Measurements from ENCODE around the gene MBTD1.

Gene MBTD1

GRCh38 chr17:51261024-51261963 is 1.4 kb upstream of the MBTD1 start:
- Mint-ChIP-seq H3K36me3 (ENCODE audit: low read depth) (peaks cover 52% of the 10 kb centered on the region), H3K27ac (peak overlapping the region; percentile 72), H3K9me3 (no peaks in the 10 kb centered on the region), H3K4me1 (peaks cover 67% of the 10 kb centered on the region), H3K27me3 (no peaks in the 10 kb centered on the region), H3K4me3 (peak overlapping the region; percentile 93)
- no peak for ATAC-seq
- no peak for DNase-seq

GRCh38 chr17:51260237-51261023 is 581 bp upstream of the MBTD1 start, which contains the start of gene UTP18:
Gene UTP18, plus strand, starts transcription at chr17:51260546. Its CDS starts 39 bp downstream, at chr17:51260585.
- H3K36me3 Mint-ChIP-seq (ENCODE audit: low read depth): peaks cover 52% of the 10 kb centered on the region
- ATAC-seq (peak; percentile 81), DNase-seq (peak; percentile 97)
- peak within 1 kb of the TSS; percentile 98 for H3K27ac Mint-ChIP-seq
- no peaks in the 10 kb centered on the region for H3K27me3 Mint-ChIP-seq
- no peaks in the 10 kb centered on the region for H3K9me3 Mint-ChIP-seq
- H3K4me3 Mint-ChIP-seq: peak within 1 kb of the TSS; percentile 93
- peaks cover 71% of the 10 kb centered on the region for H3K4me1 Mint-ChIP-seq

- ATAC-seq (no peak), DNase-seq (peak; percentile 30)
- H3K36me3 Mint-ChIP-seq (ENCODE audit: low read depth): peaks cover 54% of the 10 kb centered on the region
- peak overlapping the region; percentile 82 for H3K27ac Mint-ChIP-seq
- H3K4me3 Mint-ChIP-seq: peak overlapping the region; percentile 93
- H3K4me1 Mint-ChIP-seq: peaks cover 73% of the 10 kb centered on the region
- no peaks in the 10 kb centered on the region for H3K27me3 Mint-ChIP-seq
- no peaks in the 10 kb centered on the region for H3K9me3 Mint-ChIP-seq
Observed at GRCh38 chr17:51258756-51259563, 889 bp downstream of the MBTD1 start.

GRCh38 chr17:51257150-51258081 is 2.4 kb downstream of the MBTD1 start:
- DNase-seq: no peak
- Mint-ChIP-seq H3K36me3 (ENCODE audit: low read depth) (peaks cover 50% of the 10 kb centered on the region), H3K27me3 (no peaks in the 10 kb centered on the region), H3K4me1 (peaks cover 66% of the 10 kb centered on the region), H3K4me3 (peak overlapping the region; percentile 93), H3K27ac (no peak overlapping the region), H3K9me3 (no peaks in the 10 kb centered on the region)
- no peak for ATAC-seq

- DNase-seq (no peak), ATAC-seq (no peak)
- Mint-ChIP-seq H3K36me3 (ENCODE audit: low read depth) (peaks cover 50% of the 10 kb centered on the region), H3K27me3 (no peaks in the 10 kb centered on the region), H3K27ac (no peak overlapping the region), H3K9me3 (no peaks in the 10 kb centered on the region), H3K4me3 (no peak overlapping the region), H3K4me1 (peaks cover 59% of the 10 kb centered on the region)
Observed at GRCh38 chr17:51256101-51256500, 3.7 kb downstream of the MBTD1 start.

GRCh38 chr17:51255673-51256072 is 4.2 kb downstream of the MBTD1 start:
- no peaks in the 10 kb centered on the region for H3K27me3 Mint-ChIP-seq
- no peak for ATAC-seq

GRCh38 chr17:51251010-51251409 is 8.8 kb downstream of the MBTD1 start:
- H3K4me3 Mint-ChIP-seq: no peak overlapping the region
- no peaks in the 10 kb centered on the region for H3K9me3 Mint-ChIP-seq
- H3K27ac Mint-ChIP-seq: no peak overlapping the region
- peaks cover 28% of the 10 kb centered on the region for H3K4me1 Mint-ChIP-seq
- H3K36me3 Mint-ChIP-seq (ENCODE audit: low read depth): peaks cover 48% of the 10 kb centered on the region
- H3K27me3 Mint-ChIP-seq: no peaks in the 10 kb centered on the region
- no peak for ATAC-seq
- no peak for DNase-seq

More at GRCh38 chr17:51255673-51256072, 4.2 kb downstream of the MBTD1 start:
- Mint-ChIP-seq H3K27ac (no peak overlapping the region), H3K9me3 (no peaks in the 10 kb centered on the region), H3K4me1 (peaks cover 60% of the 10 kb centered on the region), H3K36me3 (ENCODE audit: low read depth) (peaks cover 53% of the 10 kb centered on the region), H3K4me3 (no peak overlapping the region)
- no peak for DNase-seq

- Mint-ChIP-seq H3K9me3 (no peaks in the 10 kb centered on the region), H3K4me1 (peaks cover 23% of the 10 kb centered on the region), H3K27me3 (no peaks in the 10 kb centered on the region), H3K27ac (no peak overlapping the region), H3K4me3 (no peak overlapping the region), H3K36me3 (ENCODE audit: low read depth) (peaks cover 43% of the 10 kb centered on the region)
- ATAC-seq: no peak
- DNase-seq: no peak
Observed at GRCh38 chr17:51250314-51250840, 9.5 kb downstream of the MBTD1 start.

GRCh38 chr17:51245535-51245934 is 14.3 kb downstream of the MBTD1 start:
- Mint-ChIP-seq H3K4me1 (peaks cover 6% of the 10 kb centered on the region), H3K27ac (no peak overlapping the region), H3K27me3 (no peaks in the 10 kb centered on the region), H3K9me3 (no peaks in the 10 kb centered on the region), H3K4me3 (no peak overlapping the region), H3K36me3 (ENCODE audit: low read depth) (peaks cover 12% of the 10 kb centered on the region)
- ATAC-seq (no peak), DNase-seq (no peak)

GRCh38 chr17:51244041-51244440 is 15.8 kb downstream of the MBTD1 start:
- Mint-ChIP-seq H3K4me1 (peaks cover 11% of the 10 kb centered on the region), H3K36me3 (ENCODE audit: low read depth) (peaks cover 6% of the 10 kb centered on the region), H3K4me3 (no peak overlapping the region), H3K9me3 (no peaks in the 10 kb centered on the region), H3K27ac (peak overlapping the region; percentile 3), H3K27me3 (no peaks in the 10 kb centered on the region)
- ATAC-seq: no peak
- no peak for DNase-seq

GRCh38 chr17:51240275-51240674 is 19.6 kb downstream of the MBTD1 start:
- no peaks in the 10 kb centered on the region for H3K9me3 Mint-ChIP-seq
- H3K27ac Mint-ChIP-seq: no peak overlapping the region
- peaks cover 29% of the 10 kb centered on the region for H3K4me1 Mint-ChIP-seq
- H3K36me3 Mint-ChIP-seq (ENCODE audit: low read depth): peaks cover 1% of the 10 kb centered on the region
- no peak overlapping the region for H3K4me3 Mint-ChIP-seq
- DNase-seq (no peak), ATAC-seq (no peak)
- H3K27me3 Mint-ChIP-seq: no peaks in the 10 kb centered on the region

- peak; percentile 61 for ATAC-seq
- Mint-ChIP-seq H3K36me3 (ENCODE audit: low read depth) (no peaks in the 10 kb centered on the region), H3K27me3 (no peaks in the 10 kb centered on the region), H3K4me3 (peak overlapping the region; percentile 7), H3K4me1 (peaks cover 30% of the 10 kb centered on the region), H3K27ac (peak overlapping the region; percentile 11), H3K9me3 (no peaks in the 10 kb centered on the region)
- no peak for DNase-seq
Observed at GRCh38 chr17:51238255-51238887, 21.5 kb downstream of the MBTD1 start.

- H3K9me3 Mint-ChIP-seq: no peaks in the 10 kb centered on the region
- H3K27ac Mint-ChIP-seq: no peak overlapping the region
- no peaks in the 10 kb centered on the region for H3K36me3 Mint-ChIP-seq (ENCODE audit: low read depth)
- no peak for ATAC-seq
- no peaks in the 10 kb centered on the region for H3K27me3 Mint-ChIP-seq
- H3K4me1 Mint-ChIP-seq: peaks cover 34% of the 10 kb centered on the region
- DNase-seq: no peak
- H3K4me3 Mint-ChIP-seq: no peak overlapping the region
Observed at GRCh38 chr17:51234162-51234561, 25.7 kb downstream of the MBTD1 start.
